H1 (cell line): ENCODE results near the gene DLX2. TPM values are rescaled to one million over a fixed set of nuclear protein-coding genes. Genes with fewer than 3 reads are reported as not detected.

ENCODE experiments used
- ATF3 ChIP-seq: IDR thresholded peaks from 2 replicates; pipeline ENCODE4 v1.6.1; 2011; ENCODE audit warnings: low read depth, mild to moderate bottlenecking, low read length; ENCODE audit not compliant: insufficient read depth
- BRCA1 ChIP-seq: IDR thresholded peaks from 2 replicates; pipeline ENCODE4 v1.6.1; 2012; ENCODE audit warnings: low read depth, low read length, improper control_type of control experiment
- CHD7 ChIP-seq: fragments of 300-600 bp; sonication (generic); IDR thresholded peaks from 2 replicates; pipeline ENCODE4 v1.7.1; 2012; ENCODE audit warnings: low read length, moderate library complexity, mild to moderate bottlenecking, inconsistent platforms; ENCODE audit not compliant: insufficient replicate concordance
- MAX ChIP-seq: IDR thresholded peaks from 2 replicates; pipeline ENCODE4 v1.6.1; 2012; ENCODE audit warnings: inconsistent platforms
- TEAD4 ChIP-seq: IDR thresholded peaks from 2 replicates; pipeline ENCODE4 v1.6.1; 2012; ENCODE audit warnings: low read depth, low read length, inconsistent platforms, mixed read lengths
- USF2 ChIP-seq: IDR thresholded peaks from 2 replicates; pipeline ENCODE4 v1.6.1; 2011; ENCODE audit warnings: low read length, improper control_type of control experiment
- polyA plus RNA-seq, 7 experiments: library from polyadenylated mRNA; depleted of rRNA in 3 of 7; stranded (reverse) in 5 of 7; unstranded in 2 of 7; fragments of >200 nt in 5 of 7; fragments of 200-250 nt in 2 of 7; gene quantifications; 1 replicate in 5 of 7; 2 replicates in 1 of 7; 4 replicates in 1 of 7; pipeline versions ENCODE4 v1.2.1 to v1.2.3, GENCODE V29; 2011 to 2013; ENCODE audit warnings: missing spikeins in 2 of 7, mixed read lengths in 2 of 7
- total RNA-seq: library from RNA; stranded (reverse); fragmentation: NEBNext Ultra II Directional; extraction: Animal tissue kit (Norgen Biotek cat#: 25700); gene quantifications from 2 replicates; pipeline ENCODE4 v1.2.1, GENCODE V29; 2021
- TF ChIP-seq, protein P1 (sequence below): IDR thresholded peaks from 2 replicates; pipeline ENCODE4 v1.6.1; 2012; ENCODE audit warnings: inconsistent platforms

The DLX2 gene
- total and polyA plus RNA-seq, 2 of the 8 experiments (the other 6 are each of a cell fraction or from before 2014, with no cell fraction given) = 0.45 TPM; not detected in 1

GRCh38 chr2:172109256-172109987 lies 6.7 kb upstream of the DLX2 start (continued):
- TF ChIP-seq CHD7 (no peak), USF2 (no peak), BRCA1 (no peak), TEAD4 (no peak), MAX (peak; percentile 40; the same call in 1 of the 2 replicates), ATF3 (no peak)
- TF ChIP-seq, protein P1, sequence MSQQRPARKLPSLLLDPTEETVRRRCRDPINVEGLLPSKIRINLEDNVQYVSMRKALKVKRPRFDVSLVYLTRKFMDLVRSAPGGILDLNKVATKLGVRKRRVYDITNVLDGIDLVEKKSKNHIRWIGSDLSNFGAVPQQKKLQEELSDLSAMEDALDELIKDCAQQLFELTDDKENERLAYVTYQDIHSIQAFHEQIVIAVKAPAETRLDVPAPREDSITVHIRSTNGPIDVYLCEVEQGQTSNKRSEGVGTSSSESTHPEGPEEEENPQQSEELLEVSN = peak; percentile 19; the same call in 1 of the 2 replicates
